Ishikawa (cell line): Measurements from ENCODE around the gene SLC8B1.
A peak's percentile ranks its signal among the peaks of the same experiment; 100 is the strongest.

Experiments used
- CEBPB ChIP-seq: IDR thresholded peaks from 2 replicates; pipeline ENCODE4 v1.6.1; 2012
- CREB1 ChIP-seq: IDR thresholded peaks from 2 replicates; pipeline ENCODE4 v1.6.1; 2012; ENCODE audit warnings: low read depth
- EGR1 ChIP-seq: IDR thresholded peaks from 2 replicates; pipeline ENCODE4 v1.6.1; 2012
- EP300 ChIP-seq: IDR thresholded peaks from 2 replicates; pipeline ENCODE4 v1.6.1; 2012; ENCODE audit warnings: borderline replicate concordance
- FOXM1 ChIP-seq: IDR thresholded peaks from 2 replicates; pipeline ENCODE4 v1.6.1; 2012; ENCODE audit warnings: low read depth, borderline replicate concordance
- NFIC ChIP-seq: IDR thresholded peaks from 2 replicates; pipeline ENCODE4 v1.6.1; 2012
- RAD21 ChIP-seq: IDR thresholded peaks from 2 replicates; pipeline ENCODE4 v1.6.1; 2012; ENCODE audit warnings: low read depth
- TAF1 ChIP-seq: IDR thresholded peaks from 2 replicates; pipeline ENCODE4 v1.6.1; 2012; ENCODE audit warnings: low read depth, mild to moderate bottlenecking
- TCF12 ChIP-seq: IDR thresholded peaks from 2 replicates; pipeline ENCODE4 v1.6.1; 2012; ENCODE audit warnings: low read depth
- TEAD4 ChIP-seq: IDR thresholded peaks from 2 replicates; pipeline ENCODE4 v1.6.1; 2012
- YY1 ChIP-seq: IDR thresholded peaks from 2 replicates; pipeline ENCODE4 v1.6.1; 2012; ENCODE audit warnings: low read depth
- ZBTB7A ChIP-seq: IDR thresholded peaks from 2 replicates; pipeline ENCODE4 v1.6.1; 2012; ENCODE audit warnings: low read depth
- TF ChIP-seq, protein P1 (sequence below): IDR thresholded peaks from 2 replicates; pipeline ENCODE4 v1.6.1; 2012
- TF ChIP-seq, protein P2 (sequence below): IDR thresholded peaks from 2 replicates; pipeline ENCODE4 v1.6.1; 2012
- TF ChIP-seq, protein P3 (sequence below): IDR thresholded peaks from 2 replicates; pipeline ENCODE4 v1.6.1; 2012; ENCODE audit warnings: low read depth, mild to moderate bottlenecking

Gene SLC8B1

GRCh38 chr12:113374823-113375428 is 40.0 kb upstream of the SLC8B1 start:
- TF ChIP-seq, protein P1, sequence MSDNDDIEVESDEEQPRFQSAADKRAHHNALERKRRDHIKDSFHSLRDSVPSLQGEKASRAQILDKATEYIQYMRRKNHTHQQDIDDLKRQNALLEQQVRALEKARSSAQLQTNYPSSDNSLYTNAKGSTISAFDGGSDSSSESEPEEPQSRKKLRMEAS, result no peak
- no peak for TF ChIP-seq FOXM1
- TF ChIP-seq EP300, result no peak
- no peak for TF ChIP-seq TAF1
- no peak for TF ChIP-seq TCF12
- TF ChIP-seq CEBPB, result no peak
- TF ChIP-seq CREB1, result no peak
- TF ChIP-seq TEAD4, result no peak
- TF ChIP-seq, protein P2, sequence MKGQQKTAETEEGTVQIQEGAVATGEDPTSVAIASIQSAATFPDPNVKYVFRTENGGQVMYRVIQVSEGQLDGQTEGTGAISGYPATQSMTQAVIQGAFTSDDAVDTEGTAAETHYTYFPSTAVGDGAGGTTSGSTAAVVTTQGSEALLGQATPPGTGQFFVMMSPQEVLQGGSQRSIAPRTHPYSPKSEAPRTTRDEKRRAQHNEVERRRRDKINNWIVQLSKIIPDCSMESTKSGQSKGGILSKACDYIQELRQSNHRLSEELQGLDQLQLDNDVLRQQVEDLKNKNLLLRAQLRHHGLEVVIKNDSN, result no peak
- TF ChIP-seq RAD21, result no peak
- TF ChIP-seq NFIC, result no peak

DNA sequence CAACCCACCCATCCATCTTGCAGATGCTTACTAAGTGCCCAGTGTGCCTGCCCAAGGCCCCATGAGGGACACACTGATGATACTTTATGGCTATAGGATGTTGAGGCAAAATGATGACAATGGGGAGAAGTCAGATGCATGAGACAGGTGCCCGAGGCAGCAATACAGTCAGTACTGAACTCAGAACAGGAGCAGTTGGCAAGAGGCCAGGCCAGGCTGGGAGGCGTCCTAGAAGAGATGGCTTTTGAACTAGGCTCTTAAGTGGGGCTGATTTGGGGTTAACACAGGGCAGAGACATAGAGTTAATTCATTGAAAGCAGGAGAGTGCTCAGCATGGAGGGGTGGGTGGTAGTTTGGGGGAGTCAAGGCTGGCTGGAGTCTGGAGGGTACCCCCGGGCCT is 39.1 kb upstream of the SLC8B1 start:
- TF ChIP-seq NFIC, result 0 out of 2 replicates have a peak, but pooled peaks have one; percentile 7
- TF ChIP-seq CREB1, result no peak

GRCh38 chr12:113373440-113373839 is 38.5 kb upstream of the SLC8B1 start:
- TF ChIP-seq CEBPB, result no peak
- TF ChIP-seq ZBTB7A, result no peak
- TF ChIP-seq TCF12, result no peak
- no peak for TF ChIP-seq EGR1
- TF ChIP-seq NFIC, result no peak
- no peak for TF ChIP-seq RAD21
- no peak for TF ChIP-seq FOXM1
- TF ChIP-seq YY1, result no peak
- TF ChIP-seq, protein P2, result no peak
- TF ChIP-seq TEAD4, result no peak
- TF ChIP-seq EP300, result no peak
- no peak for TF ChIP-seq TAF1
- no peak for TF ChIP-seq CREB1
- TF ChIP-seq, protein P3, sequence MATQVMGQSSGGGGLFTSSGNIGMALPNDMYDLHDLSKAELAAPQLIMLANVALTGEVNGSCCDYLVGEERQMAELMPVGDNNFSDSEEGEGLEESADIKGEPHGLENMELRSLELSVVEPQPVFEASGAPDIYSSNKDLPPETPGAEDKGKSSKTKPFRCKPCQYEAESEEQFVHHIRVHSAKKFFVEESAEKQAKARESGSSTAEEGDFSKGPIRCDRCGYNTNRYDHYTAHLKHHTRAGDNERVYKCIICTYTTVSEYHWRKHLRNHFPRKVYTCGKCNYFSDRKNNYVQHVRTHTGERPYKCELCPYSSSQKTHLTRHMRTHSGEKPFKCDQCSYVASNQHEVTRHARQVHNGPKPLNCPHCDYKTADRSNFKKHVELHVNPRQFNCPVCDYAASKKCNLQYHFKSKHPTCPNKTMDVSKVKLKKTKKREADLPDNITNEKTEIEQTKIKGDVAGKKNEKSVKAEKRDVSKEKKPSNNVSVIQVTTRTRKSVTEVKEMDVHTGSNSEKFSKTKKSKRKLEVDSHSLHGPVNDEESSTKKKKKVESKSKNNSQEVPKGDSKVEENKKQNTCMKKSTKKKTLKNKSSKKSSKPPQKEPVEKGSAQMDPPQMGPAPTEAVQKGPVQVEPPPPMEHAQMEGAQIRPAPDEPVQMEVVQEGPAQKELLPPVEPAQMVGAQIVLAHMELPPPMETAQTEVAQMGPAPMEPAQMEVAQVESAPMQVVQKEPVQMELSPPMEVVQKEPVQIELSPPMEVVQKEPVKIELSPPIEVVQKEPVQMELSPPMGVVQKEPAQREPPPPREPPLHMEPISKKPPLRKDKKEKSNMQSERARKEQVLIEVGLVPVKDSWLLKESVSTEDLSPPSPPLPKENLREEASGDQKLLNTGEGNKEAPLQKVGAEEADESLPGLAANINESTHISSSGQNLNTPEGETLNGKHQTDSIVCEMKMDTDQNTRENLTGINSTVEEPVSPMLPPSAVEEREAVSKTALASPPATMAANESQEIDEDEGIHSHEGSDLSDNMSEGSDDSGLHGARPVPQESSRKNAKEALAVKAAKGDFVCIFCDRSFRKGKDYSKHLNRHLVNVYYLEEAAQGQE, result no peak

DNA sequence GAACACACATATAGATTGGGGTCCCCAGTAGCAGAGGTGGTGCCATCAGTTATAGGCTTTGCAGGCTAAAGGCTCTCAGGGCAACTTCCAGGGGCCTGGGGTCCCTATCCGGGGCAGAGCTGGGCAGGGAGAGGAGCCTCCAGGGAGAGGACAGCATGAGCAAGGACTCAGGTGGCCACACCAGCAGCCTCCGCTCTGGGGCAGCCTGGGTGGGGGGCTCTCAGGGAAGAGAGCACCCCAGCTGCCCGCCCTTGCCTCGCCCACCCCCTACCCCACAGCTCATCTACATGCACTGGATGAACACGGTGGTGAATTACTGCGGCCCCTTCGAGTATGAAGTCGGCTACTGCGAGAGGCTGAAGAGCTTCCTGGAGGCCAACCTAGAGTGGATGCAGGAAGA is 37.5 kb upstream of the SLC8B1 start:
- TF ChIP-seq EGR1 (no peak), EP300 (no peak)
- TF ChIP-seq, protein P1, result no peak

DNA sequence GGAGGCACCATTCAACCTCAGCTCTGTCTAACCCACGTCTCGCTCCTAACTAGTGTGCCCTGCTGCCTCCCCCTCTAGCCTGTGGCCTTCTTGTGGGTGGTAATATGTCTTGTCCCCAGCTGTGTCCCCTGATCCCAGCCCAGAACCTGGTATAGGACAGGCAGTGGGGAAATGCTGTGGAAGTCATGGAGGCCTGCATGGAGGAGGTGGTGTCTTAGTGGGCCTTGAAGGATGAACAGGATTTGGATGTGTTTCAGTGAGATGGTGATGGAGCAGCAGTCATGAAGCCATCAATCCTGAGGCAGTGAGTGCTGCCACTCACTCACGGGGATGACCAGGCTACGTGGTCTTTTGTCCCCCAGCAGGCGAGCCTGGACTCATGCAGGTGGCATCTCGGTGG is 36.9 kb upstream of the SLC8B1 start:
- no peak for TF ChIP-seq CEBPB
- TF ChIP-seq FOXM1, result no peak
- TF ChIP-seq ZBTB7A, result no peak
- TF ChIP-seq RAD21, result no peak
- TF ChIP-seq, protein P2, result no peak
- TF ChIP-seq TAF1, result no peak
- TF ChIP-seq TCF12, result no peak

DNA sequence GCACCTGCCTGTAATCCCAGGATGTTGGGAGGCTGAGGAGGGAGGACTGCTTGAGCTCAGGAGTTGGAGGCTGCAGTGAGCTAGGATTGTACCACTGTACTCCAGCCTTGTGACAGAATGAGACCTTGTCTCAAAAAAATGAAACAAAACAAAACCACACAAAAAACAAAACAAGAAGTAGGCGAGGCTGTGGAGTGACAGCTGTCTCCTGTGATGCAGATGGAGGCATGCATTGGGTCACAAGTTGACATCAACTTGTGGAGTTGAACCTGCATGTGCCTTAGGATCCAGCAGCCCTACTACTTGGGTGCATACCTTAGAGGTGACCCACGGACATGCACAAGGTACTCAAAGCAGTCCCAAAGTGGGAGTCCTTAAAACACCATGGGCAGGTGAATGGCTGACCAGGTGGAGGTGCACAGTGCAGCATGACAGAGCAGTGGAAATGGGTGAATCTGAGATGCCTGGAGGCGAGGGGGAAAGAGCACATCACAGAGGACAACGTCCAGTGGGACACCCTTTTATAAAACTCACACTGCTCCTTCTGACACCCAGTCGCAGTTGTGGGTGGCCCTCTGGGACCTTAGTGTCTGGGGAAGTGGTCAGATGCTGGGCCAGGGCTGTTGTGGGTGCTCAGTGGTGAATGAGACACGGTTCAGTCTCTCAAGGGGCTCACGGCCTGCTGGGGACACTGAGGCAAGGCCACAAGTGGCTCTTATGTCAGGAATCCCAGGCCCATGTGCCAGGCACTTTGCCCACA is 36.2 kb upstream of the SLC8B1 start:
- TF ChIP-seq TEAD4, result no peak
- TF ChIP-seq EGR1, result no peak
- no peak for TF ChIP-seq TCF12
- no peak for TF ChIP-seq TAF1
- TF ChIP-seq, protein P1, result no peak
- TF ChIP-seq NFIC, result no peak
- no peak for TF ChIP-seq RAD21
- TF ChIP-seq, protein P2, result no peak
- no peak for TF ChIP-seq CREB1
- TF ChIP-seq YY1, result no peak
- no peak for TF ChIP-seq CEBPB
